ENCODE results near the gene RPL19. TPM values are rescaled to one million over a fixed set of nuclear protein-coding genes. Genes with fewer than 3 reads are reported as not detected.

RPL19 gene
- total RNA-seq, 2 donors from 2014 or later, result 1,084 to 1,135 TPM

- intact Hi-C loops (cut with DNase I), result no loop called here
- no peak for DNase-seq (ENCODE audit: low spot score)
Measured at GRCh38 chr17:39169518-39169917, 30.6 kb upstream of the RPL19 start.

DNA sequence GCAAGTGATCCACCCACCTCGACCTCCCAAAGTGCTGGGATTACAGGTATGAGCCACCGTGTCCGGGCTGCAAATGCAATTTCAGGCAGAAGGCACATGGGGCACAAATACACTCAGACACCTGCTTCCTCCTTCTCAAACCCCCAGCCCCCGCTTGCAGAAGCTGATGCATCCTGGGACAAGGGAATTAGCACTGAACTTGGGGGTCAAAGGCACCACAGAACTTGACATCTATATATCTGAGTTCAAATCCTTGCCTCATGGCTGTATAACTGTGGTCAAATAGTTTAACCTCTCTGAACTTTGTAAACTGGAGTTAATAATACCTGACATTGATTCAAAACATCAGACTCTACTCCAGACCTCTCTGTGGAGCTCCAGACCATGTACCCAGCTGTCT, 30.0 kb upstream of the RPL19 start:
- DNase-seq (ENCODE audit: low spot score), result no peak
- intact Hi-C loops (cut with DNase I), result no loop called here

- intact Hi-C loops (cut with DNase I), result no loop called here
- no peak for DNase-seq (ENCODE audit: low spot score)
Measured at GRCh38 chr17:39170558-39170957, 29.5 kb upstream of the RPL19 start.

DNA sequence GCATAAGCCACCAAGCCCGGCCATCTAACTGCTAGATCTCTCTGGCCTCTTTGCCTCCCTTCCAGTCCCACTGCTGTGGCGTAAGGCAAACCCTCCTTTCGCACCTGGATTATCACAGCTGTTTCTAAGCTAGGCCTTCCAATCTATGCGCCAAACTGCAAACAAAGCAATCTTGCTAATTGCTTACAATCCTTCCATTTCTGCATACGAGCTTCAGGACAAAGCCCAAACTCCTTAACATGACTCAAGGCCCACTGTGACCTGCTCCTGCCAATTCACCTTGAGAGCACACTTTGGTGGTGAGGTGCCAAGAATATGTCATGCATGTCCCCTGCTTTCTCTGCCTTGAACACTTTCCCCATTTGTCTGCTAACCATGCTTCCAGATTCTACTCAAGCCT, 28.1 kb upstream of the RPL19 start:
- intact Hi-C loops (cut with DNase I), result no loop called here
- no peak for DNase-seq (ENCODE audit: low spot score)

DNA sequence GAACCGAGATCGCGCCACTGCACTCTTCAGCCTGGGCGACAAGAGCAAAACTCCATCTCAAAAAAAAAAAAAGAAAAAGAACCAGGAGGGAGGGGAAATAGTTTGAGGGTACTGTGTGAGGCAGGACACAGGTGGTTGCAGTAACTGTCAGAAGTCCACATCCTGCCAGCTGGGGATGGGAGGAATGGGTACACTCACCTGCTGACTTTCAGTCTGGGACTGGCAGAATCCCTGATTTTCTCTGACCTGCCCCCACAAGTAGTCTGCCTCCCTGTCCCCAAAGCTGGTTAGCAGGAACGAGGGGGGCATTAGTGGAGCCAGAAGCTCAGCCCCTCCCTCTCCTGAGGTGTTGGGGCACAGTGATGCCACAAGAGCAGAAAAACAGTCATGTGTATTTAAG, 27.0 kb upstream of the RPL19 start:
- DNase-seq (ENCODE audit: low spot score), result no peak
- intact Hi-C loops (cut with DNase I), result no loop called here

DNA sequence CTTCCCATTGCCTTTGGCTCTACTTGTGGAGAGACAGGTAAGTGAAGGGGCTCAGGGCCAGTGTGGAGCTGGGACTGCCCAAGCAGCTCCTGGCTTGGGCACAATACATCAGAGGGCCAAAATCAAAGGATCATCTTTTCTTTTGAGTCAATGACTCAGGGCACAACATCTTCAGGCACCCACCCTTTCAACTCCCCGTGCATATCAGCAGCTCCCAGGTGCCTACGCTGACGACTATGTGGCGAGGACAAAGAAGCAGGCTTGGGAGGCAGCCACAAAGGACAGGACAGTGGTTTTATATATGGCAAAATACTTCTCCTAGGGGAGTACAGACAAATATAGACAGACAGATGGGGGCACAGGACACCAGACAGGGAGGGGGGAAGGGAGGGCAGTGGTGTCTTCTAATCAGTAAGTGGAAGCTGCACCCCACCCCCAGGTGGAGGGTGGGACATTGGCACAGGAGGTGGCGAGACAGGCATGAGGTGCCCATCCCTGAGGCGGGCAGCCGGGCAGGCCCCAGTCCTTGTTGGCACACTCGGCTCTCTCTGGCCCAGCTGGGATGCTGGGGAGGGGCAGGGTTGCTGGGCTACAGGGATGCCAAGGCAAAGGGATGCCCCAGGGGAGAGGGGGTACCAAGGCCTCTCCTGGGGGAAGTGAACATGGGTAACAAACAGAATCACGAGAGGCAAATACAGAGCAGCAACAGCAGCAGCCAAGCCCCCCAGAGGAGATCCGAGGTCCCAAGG, 26.4 kb upstream of the RPL19 start:
- DNase-seq (ENCODE audit: low spot score), result no peak
- intact Hi-C loops (cut with DNase I), result no loop called here

GRCh38 chr17:39174920-39175694, 25.0 kb upstream of the RPL19 start:
- DNase-seq (ENCODE audit: low spot score), result peak; percentile 92
- intact Hi-C loops (cut with DNase I), result no loop called here

- DNase-seq (ENCODE audit: low spot score), result no peak
- intact Hi-C loops (cut with DNase I), result no loop called here
Measured at GRCh38 chr17:39175695-39176093, 24.4 kb upstream of the RPL19 start.

DNA sequence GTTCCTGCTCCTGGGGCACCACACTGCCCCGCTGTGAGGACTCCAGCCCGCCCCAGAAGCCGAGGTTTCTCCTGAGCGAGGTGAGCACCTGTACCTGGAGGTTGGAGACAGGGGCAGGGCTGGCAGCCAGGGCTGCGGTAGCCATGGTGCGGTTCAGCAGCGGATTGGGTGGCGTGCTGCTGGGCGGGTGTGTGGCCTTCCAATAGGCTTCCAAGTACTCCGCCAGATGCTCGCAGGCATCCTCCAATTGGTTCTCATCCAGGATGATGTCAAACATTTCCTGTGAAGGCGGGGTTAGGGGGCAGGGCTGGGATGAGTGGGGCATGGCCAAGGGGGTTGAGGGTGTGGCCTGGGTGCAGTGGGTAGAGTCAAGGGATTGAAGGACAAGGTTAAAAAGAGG, 22.8 kb upstream of the RPL19 start:
- DNase-seq (ENCODE audit: low spot score), result no peak
- intact Hi-C loops (cut with DNase I), result no loop called here

DNA sequence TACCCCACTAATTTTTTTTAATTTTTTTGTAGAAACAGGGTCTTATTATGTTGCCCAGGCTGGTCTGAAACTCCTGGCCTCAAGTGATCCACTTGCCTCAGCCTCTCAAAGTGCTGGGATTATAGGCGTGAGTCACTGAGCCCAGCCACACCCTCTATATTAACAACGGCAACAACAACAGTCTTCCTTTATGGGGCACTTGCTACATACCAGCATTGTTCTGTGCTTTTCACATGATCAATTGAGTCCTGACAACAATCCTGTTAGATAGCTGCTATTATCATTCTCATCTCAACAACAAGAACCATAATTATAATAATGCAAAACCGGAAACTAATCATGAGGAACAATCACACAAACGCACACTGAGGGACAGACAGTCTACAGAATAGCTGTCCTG, 21.5 kb upstream of the RPL19 start:
- no peak for DNase-seq (ENCODE audit: low spot score)
- intact Hi-C loops (cut with DNase I), result no loop called here

GRCh38 chr17:39181303-39181702, 18.8 kb upstream of the RPL19 start:
- DNase-seq (ENCODE audit: low spot score), result no peak
- intact Hi-C loops (cut with DNase I), result no loop called here

DNA sequence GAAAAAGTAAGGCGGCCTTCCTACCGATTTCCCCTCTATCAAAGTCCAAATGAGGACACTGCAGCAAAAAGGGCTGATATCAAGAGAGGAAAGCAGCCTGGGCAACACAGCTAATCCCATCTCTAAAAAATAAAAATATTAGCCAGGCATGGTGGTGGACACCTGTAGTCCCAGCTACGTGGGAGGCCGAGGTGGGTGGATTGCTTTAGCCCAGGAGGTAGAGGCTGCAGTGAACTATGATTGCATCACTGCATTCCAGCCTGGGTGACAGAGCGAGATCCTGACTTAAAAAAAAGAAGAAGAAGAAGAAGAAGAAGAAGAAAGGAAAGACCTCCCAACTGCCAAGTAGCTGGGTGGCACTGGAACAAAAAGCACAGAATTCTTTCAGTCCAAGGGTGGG, 17.0 kb upstream of the RPL19 start:
- intact Hi-C loops (cut with DNase I), result no loop called here
- no peak for DNase-seq (ENCODE audit: low spot score)

DNA sequence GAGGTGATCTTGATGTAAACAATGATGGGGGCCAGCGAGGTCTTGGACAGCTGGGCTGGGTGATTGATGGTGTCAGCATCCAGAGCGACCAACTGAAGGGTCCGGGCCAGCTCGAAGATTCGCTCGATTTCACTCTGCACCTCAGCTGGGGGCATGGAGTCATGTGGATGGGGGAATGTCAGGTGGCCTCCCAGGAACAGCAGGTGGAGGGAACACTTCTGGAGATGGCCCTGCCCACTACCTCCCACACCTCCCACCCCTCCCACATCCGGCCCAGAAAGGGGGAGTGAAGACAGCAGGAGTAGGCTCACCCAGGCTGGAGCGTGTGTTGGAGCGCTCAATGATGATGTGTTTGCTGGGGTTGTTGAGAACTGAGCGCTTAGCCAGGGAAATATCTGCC, 16.4 kb upstream of the RPL19 start:
- intact Hi-C loops (cut with DNase I), result no loop called here
- DNase-seq (ENCODE audit: low spot score), result no peak

GRCh38 chr17:39186481-39187002, 13.5 kb upstream of the RPL19 start:
- DNase-seq (ENCODE audit: low spot score), result no peak
- intact Hi-C loops (cut with DNase I), result no loop called here

DNA sequence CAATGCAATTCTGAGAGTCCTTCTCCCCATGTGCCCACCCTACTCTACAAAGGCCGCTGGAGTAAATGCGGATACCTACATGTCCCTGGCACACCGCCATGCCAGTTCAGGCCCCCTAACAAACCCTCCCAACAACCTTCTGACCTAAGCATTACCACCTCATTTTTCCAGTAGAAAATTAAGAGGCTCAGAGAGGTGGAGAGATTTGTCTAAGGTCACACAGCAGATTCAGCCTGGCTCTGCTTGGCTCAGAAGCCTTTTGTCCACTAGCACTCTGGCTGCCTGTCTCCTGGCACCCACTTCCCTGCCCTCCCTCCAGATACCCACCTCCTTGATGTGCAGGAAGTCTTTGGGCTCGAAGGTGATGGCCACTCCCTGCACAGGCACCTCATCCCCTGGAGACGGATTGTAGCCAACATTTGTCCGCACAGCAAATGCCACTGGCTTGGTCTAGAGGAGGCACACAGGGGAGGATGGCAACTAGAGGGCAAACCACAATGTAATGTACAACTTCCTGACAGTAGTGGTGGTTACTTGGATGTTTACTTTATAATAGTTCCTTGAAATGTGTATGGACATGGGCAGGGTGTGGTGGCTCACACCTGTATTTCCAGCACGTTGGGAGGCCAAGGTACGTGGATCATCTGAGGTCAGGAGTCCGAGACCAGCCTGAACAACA, 12.8 kb upstream of the RPL19 start:
- no peak for DNase-seq (ENCODE audit: low spot score)
- intact Hi-C loops (cut with DNase I), result no loop called here

- no peak for DNase-seq (ENCODE audit: low spot score)
- intact Hi-C loops (cut with DNase I), result loop anchor here in 1 of 2 donors (10.0 kb wide), 1 partner anchor 417 kb away; no protein-coding TSS in a partner anchor
Measured at GRCh38 chr17:39191750-39192510, 8.2 kb upstream of the RPL19 start.

DNA sequence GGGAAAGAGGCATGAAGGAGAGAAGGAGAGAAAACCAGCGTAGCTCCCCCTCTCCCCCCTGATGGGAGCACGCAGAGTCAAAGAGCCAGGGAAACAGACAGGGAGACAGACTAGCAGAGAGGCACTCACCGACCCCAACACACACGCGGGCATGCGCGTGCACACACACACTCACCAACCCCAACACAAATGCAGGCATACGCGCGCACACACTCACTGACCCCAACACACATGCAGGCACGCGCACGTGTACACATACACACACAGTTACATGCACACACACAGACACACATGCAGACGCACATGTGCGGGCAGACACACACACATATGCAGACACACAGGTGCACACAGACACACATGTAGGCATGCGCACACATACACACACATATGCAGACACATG, 7.2 kb upstream of the RPL19 start:
- DNase-seq (ENCODE audit: low spot score), result no peak
- intact Hi-C loops (cut with DNase I), result loop anchor here in 1 of 2 donors (10.0 kb wide), 1 partner anchor 418 kb away; no protein-coding TSS in a partner anchor

GRCh38 chr17:39193346-39193745, 6.7 kb upstream of the RPL19 start:
- DNase-seq (ENCODE audit: low spot score), result no peak
- intact Hi-C loops (cut with DNase I), result loop anchor here in 1 of 2 donors (10.0 kb wide), 1 partner anchor 419 kb away; no protein-coding TSS in a partner anchor
